PC-9 (cell line): ENCODE results near the gene AGBL3. TPM values are rescaled to one million over a fixed set of nuclear protein-coding genes. Genes with fewer than 3 reads are reported as not detected.
"Not testable (repeated sequence)": the region's sequence is repeated elsewhere in the genome, so short reads cannot be mapped to it uniquely, and the experiment has no call there.

Source experiments
- BruUV-seq: library from RNA; stranded (reverse); fragments of 400-500 nt; replicated peaks from 2 replicates; lab custom pipeline; 2021; lab: Mats Ljungman, UMichigan
- CTCF ChIA-PET: fragments of 300-600 bp; sonication (Branson Sonifier 250); formaldehyde crosslinking; loops from one replicate; lab custom pipeline; 2022; ENCODE audit warnings: antibody characterized with exemption; lab: Charles Lee
- POLR2A ChIA-PET: fragments of 300-600 bp; sonication (Branson Sonifier 250); formaldehyde crosslinking; loops from one replicate; lab custom pipeline; 2022; ENCODE audit warnings: antibody characterized with exemption; ENCODE audit not compliant: unreplicated experiment; lab: Charles Lee
- DNase-seq, 2 experiments: peaks; one replicate each; pipeline versions ENCODE4 v3.0.0 to v3.0.0-alpha.2; 2015 to 2022; ENCODE audit warnings: mixed read lengths in 1 of 2
- H2AFZ ChIP-seq: fragments of 200-600 bp; sonication (generic); 2 replicates; pipeline ENCODE4 v1.8.1; 2017; ENCODE audit warnings: antibody characterized with exemption
- H3F3A ChIP-seq: fragments of 200-600 bp; sonication (generic); 2 replicates; pipeline ENCODE4 v1.8.1; 2017; ENCODE audit warnings: antibody characterized with exemption, mild to moderate bottlenecking, low read depth; ENCODE audit not compliant: insufficient read depth
- H3K27ac ChIP-seq: fragments of 200-600 bp; sonication (generic); 2 replicates; pipeline ENCODE4 v1.6.1; 2016; ENCODE audit warnings: mixed run types
- H3K27me3 ChIP-seq: fragments of 200-600 bp; sonication (generic); 2 replicates; pipeline ENCODE4 v1.6.1; 2016; ENCODE audit warnings: low read depth, mixed run types; ENCODE audit not compliant: insufficient read depth
- H3K36me3 ChIP-seq: fragments of 200-600 bp; sonication (generic); 2 replicates; pipeline ENCODE4 v1.6.1; 2016; ENCODE audit warnings: low read depth, mixed run types
- H3K4me1 ChIP-seq: fragments of 200-600 bp; sonication (generic); replicated peaks from 2 replicates; pipeline ENCODE4 v1.6.1; 2016; ENCODE audit warnings: mixed run types; ENCODE audit not compliant: insufficient read depth
- H3K4me2 ChIP-seq: fragments of 200-600 bp; sonication (generic); 2 replicates; pipeline ENCODE4 v1.6.1; 2017; ENCODE audit warnings: mixed run types
- H3K4me3 ChIP-seq: fragments of 200-600 bp; sonication (generic); 2 replicates; pipeline ENCODE4 v1.6.1; 2016; ENCODE audit warnings: mixed run types
- H3K79me2 ChIP-seq: fragments of 200-600 bp; sonication (generic); 2 replicates; pipeline ENCODE4 v1.6.1; 2017; ENCODE audit warnings: low read depth, mixed run types
- H3K9me2 ChIP-seq: fragments of 200-600 bp; sonication (generic); 2 replicates; pipeline ENCODE4 v1.8.1; 2017; ENCODE audit warnings: mild to moderate bottlenecking; ENCODE audit not compliant: insufficient read depth
- H3K9me3 ChIP-seq: fragments of 200-600 bp; sonication (generic); 2 replicates; pipeline ENCODE4 v1.8.1; 2016; ENCODE audit warnings: low read depth; ENCODE audit not compliant: insufficient read depth
- H4K20me1 ChIP-seq: fragments of 200-600 bp; sonication (generic); 2 replicates; pipeline ENCODE4 v1.8.1; 2017; ENCODE audit not compliant: insufficient read depth
- EZH2 ChIP-seq: fragments of 200-600 bp; sonication (generic); IDR thresholded peaks from 2 replicates; pipeline ENCODE4 v1.8.0; 2017; ENCODE audit warnings: antibody characterized with exemption, low read depth
- intact Hi-C: fragments of 100-400 bp; cut with micrococcal nuclease; formaldehyde crosslinking; loops from one replicate; pipeline ENCODE4 v1.10.0; 2022; ENCODE audit not compliant: unreplicated experiment
- total RNA-seq: library from RNA; stranded (reverse); gene quantifications from 2 replicates; pipeline ENCODE4 v1.2.3, GENCODE V29; 2021
- TF ChIP-seq, protein P1 (sequence below): fragments of 200-600 bp; sonication (generic); conservative IDR thresholded peaks from 2 replicates; pipeline ENCODE4 v1.6.1; 2017; ENCODE audit warnings: mixed run types, antibody characterized with exemption, mild to moderate bottlenecking, moderate library complexity

Gene AGBL3
- total RNA-seq, 1 experiment from 2014 or later: 3.2 TPM

DNA sequence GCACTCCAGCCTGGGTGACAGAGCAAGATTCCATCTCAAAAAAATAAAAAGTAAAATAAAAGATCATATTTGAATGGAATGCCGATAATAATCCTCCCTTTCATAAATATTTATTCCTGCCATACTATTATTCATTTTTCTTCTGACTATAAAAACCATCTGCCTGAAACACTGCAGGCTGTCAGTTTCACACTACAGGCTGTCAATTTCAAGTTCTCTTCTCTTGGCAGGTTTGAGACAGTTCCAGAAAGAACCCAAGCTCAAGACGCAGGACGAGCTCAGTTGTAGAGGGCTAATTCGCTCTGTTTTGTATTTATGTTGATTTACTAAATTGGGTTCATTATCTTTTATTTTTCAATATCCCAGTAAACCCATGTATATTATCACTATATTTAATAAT lies 18.2 kb upstream of the AGBL3 start:
- intact Hi-C loops: no loop called here
- ChIA-PET POLR2A (no interaction called here), CTCF (no interaction called here)
- Histone ChIP-seq H3K79me2 (no peaks in the 10 kb centered on the region), H3K4me1 (no peaks in the 10 kb centered on the region), H3K4me3 (no peak overlapping the region), H3K36me3 (no peaks in the 10 kb centered on the region), H3K4me2 (no peak overlapping the region), H2AFZ (no peak overlapping the region), H3K27ac (no peak overlapping the region), H3K27me3 (no peaks in the 10 kb centered on the region), H3K9me2 (no peaks in the 10 kb centered on the region), H3F3A (no peaks in the 10 kb centered on the region), H3K9me3 (no peaks in the 10 kb centered on the region), H4K20me1 (no peaks in the 10 kb centered on the region)
- DNase-seq: no peak
- no TSS peak for BruUV-seq
- TF ChIP-seq, protein P1, sequence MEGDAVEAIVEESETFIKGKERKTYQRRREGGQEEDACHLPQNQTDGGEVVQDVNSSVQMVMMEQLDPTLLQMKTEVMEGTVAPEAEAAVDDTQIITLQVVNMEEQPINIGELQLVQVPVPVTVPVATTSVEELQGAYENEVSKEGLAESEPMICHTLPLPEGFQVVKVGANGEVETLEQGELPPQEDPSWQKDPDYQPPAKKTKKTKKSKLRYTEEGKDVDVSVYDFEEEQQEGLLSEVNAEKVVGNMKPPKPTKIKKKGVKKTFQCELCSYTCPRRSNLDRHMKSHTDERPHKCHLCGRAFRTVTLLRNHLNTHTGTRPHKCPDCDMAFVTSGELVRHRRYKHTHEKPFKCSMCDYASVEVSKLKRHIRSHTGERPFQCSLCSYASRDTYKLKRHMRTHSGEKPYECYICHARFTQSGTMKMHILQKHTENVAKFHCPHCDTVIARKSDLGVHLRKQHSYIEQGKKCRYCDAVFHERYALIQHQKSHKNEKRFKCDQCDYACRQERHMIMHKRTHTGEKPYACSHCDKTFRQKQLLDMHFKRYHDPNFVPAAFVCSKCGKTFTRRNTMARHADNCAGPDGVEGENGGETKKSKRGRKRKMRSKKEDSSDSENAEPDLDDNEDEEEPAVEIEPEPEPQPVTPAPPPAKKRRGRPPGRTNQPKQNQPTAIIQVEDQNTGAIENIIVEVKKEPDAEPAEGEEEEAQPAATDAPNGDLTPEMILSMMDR: no peak
- TF ChIP-seq EZH2: no peak

DNA sequence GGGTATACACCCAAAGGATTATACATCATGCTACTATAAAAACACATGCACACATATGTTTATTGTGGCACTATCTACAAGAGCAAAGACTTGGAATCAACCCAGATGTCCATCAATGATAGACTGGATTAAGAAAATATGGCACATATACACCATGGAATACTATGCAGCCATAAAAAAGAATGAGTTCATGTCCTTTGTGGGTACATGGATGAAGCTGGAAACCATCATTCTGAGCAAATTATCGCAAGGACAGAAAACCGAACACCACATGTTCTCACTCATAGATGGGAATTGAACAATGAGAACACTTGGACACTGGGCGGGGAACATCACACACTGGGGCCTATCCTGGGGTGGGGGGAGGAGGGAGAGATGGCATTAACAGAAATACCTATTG lies 4.7 kb upstream of the AGBL3 start:
- BruUV-seq, H3K9me3 ChIP-seq, H4K20me1 ChIP-seq, POLR2A ChIA-PET, H3K9me2 ChIP-seq, H3K27ac ChIP-seq, H3K4me1 ChIP-seq, CTCF ChIA-PET, H3K36me3 ChIP-seq, H3K79me2 ChIP-seq, H3K4me3 ChIP-seq, DNase-seq, H3F3A ChIP-seq, H3K4me2 ChIP-seq, H2AFZ ChIP-seq: not testable (repeated sequence)
- peaks cover 13% of the 10 kb centered on the region; the same call in 1 of the 2 replicates for H3K27me3 ChIP-seq
- intact Hi-C loops: loop anchor here (10.0 kb wide), 1 partner anchor 163 kb away; the partner anchor contains the start of gene TMEM140

DNA sequence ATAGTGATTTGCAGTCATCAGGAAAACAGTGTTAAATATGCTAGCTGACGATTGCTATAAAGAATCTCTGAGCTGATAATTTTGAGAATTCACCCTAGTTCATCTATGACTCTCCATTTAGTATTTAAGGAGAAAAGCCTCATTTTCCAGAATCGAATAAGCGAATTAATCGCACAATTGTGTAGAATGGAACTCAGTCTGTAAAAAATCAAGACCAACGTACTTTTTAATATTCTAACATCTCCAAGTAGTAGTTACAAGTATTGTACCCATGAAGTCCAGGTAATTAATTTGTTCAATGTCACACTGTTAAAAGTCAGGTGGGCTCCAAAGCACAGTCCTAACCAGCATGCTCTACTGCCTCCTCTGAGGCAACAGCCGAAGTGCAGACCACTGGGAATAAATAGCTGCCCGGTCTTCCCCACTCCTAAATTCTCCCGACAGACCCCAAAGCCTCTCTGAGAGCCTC lies 380 bp upstream of the AGBL3 start:
- BruUV-seq: no TSS peak
- POLR2A ChIA-PET: interaction anchor here (0.6 to 0.7 kb wide), 4 partner anchors 100 to 1904 kb away, joined by 3 to 5 read pairs (median 4); partner anchors contain the start of gene CHCHD3
- peak overlapping the region; percentile 75 for H3K4me3 ChIP-seq
- peaks cover 18% of the 10 kb centered on the region for H3K4me1 ChIP-seq
- CTCF ChIA-PET: no interaction called here
- H2AFZ ChIP-seq: peak overlapping the region; percentile 92
- H3K27me3 ChIP-seq: no peaks in the 10 kb centered on the region
- no peaks in the 10 kb centered on the region for H4K20me1 ChIP-seq
- DNase-seq: no peak
- H3F3A ChIP-seq: peaks cover 14% of the 10 kb centered on the region
- peak overlapping the region; percentile 85 for H3K4me2 ChIP-seq
- intact Hi-C loops: loop anchor here (2.0 to 10.0 kb wide), 2 partner anchors 159 to 185 kb away; partner anchors contain the start of genes CYREN and TMEM140
- TF ChIP-seq EZH2: no peak
- TF ChIP-seq, protein P1: no peak
- H3K27ac ChIP-seq: no peak overlapping the region
- H3K36me3 ChIP-seq: 0 out of 2 replicates have a peak, but pooled peaks cover 8% of the 10 kb centered on the region
- H3K9me2 ChIP-seq: no peaks in the 10 kb centered on the region
- H3K79me2 ChIP-seq: peaks cover 25% of the 10 kb centered on the region
- no peaks in the 10 kb centered on the region for H3K9me3 ChIP-seq
